ENCODE data around the gene KDM6B.

Gene KDM6B

GRCh38 chr17:7853691-7854038 lies 19.6 kb downstream of the KDM6B start:
- TF ChIP-seq NFIC (IDR thresholded peaks at IDR 0.05) (no peak), CREB1 (IDR thresholded peaks at IDR 0.05; ENCODE audit: low read depth) (no peak), FOXM1 (IDR thresholded peaks at IDR 0.05; ENCODE audit: borderline replicate concordance, low read depth) (no peak), EGR1 (IDR thresholded peaks at IDR 0.05) (no peak), CEBPB (IDR thresholded peaks at IDR 0.05) (no peak), YY1 (IDR thresholded peaks at IDR 0.05; ENCODE audit: low read depth) (no peak), TAF1 (IDR thresholded peaks at IDR 0.05; ENCODE audit: low read depth) (no peak), TCF12 (IDR thresholded peaks at IDR 0.05; ENCODE audit: low read depth) (no peak), USF1 (IDR thresholded peaks at IDR 0.05) (no peak), RAD21 (IDR thresholded peaks at IDR 0.05; ENCODE audit: low read depth) (no peak), MAX (IDR thresholded peaks at IDR 0.05) (no peak), TEAD4 (IDR thresholded peaks at IDR 0.05) (no peak), EP300 (IDR thresholded peaks at IDR 0.05; ENCODE audit: borderline replicate concordance) (no peak), ZBTB7A (IDR thresholded peaks at IDR 0.05; ENCODE audit: low read depth) (no peak), REST (IDR thresholded peaks at IDR 0.05; ENCODE audit: low read depth) (no peak)

- no peak for TF ChIP-seq TAF1 (IDR thresholded peaks at IDR 0.05; ENCODE audit: low read depth)
- TF ChIP-seq NFIC (IDR thresholded peaks at IDR 0.05): no peak
- TF ChIP-seq EP300 (IDR thresholded peaks at IDR 0.05; ENCODE audit: borderline replicate concordance): no peak
- no peak for TF ChIP-seq USF1 (IDR thresholded peaks at IDR 0.05)
These were observed 20.2 kb downstream of the KDM6B start for GRCh38 chr17:7854078-7854777.

- no peak for TF ChIP-seq NFIC (IDR thresholded peaks at IDR 0.05)
- no peak for TF ChIP-seq FOXM1 (IDR thresholded peaks at IDR 0.05; ENCODE audit: borderline replicate concordance, low read depth)
- TF ChIP-seq RAD21 (IDR thresholded peaks at IDR 0.05; ENCODE audit: low read depth): no peak
- TF ChIP-seq TCF12 (IDR thresholded peaks at IDR 0.05; ENCODE audit: low read depth): no peak
- no peak for TF ChIP-seq EGR1 (IDR thresholded peaks at IDR 0.05)
- no peak for TF ChIP-seq USF1 (IDR thresholded peaks at IDR 0.05)
- no peak for TF ChIP-seq TEAD4 (IDR thresholded peaks at IDR 0.05)
- no peak for TF ChIP-seq ZBTB7A (IDR thresholded peaks at IDR 0.05; ENCODE audit: low read depth)
- TF ChIP-seq CEBPB (IDR thresholded peaks at IDR 0.05): no peak
- no peak for TF ChIP-seq REST (IDR thresholded peaks at IDR 0.05; ENCODE audit: low read depth)
- TF ChIP-seq CREB1 (IDR thresholded peaks at IDR 0.05; ENCODE audit: low read depth): no peak
- TF ChIP-seq YY1 (IDR thresholded peaks at IDR 0.05; ENCODE audit: low read depth): no peak
- no peak for TF ChIP-seq EP300 (IDR thresholded peaks at IDR 0.05; ENCODE audit: borderline replicate concordance)
- no peak for TF ChIP-seq TAF1 (IDR thresholded peaks at IDR 0.05; ENCODE audit: low read depth)
These were observed 21.0 kb downstream of the KDM6B start, which contains the start of gene TMEM88 for GRCh38 chr17:7854851-7855659. TSS of gene TMEM88 (plus strand) at chr17:7855066. CDS start at chr17:7855075, 9 bp downstream.

- no peak for TF ChIP-seq TCF12 (IDR thresholded peaks at IDR 0.05; ENCODE audit: low read depth)
These were observed 21.6 kb downstream of the KDM6B start for GRCh38 chr17:7855660-7856010.

GRCh38 chr17:7856011-7856810 lies 22.2 kb downstream of the KDM6B start:
- no peak for TF ChIP-seq CEBPB (IDR thresholded peaks at IDR 0.05)
- TF ChIP-seq REST (IDR thresholded peaks at IDR 0.05; ENCODE audit: low read depth): no peak
- TF ChIP-seq FOXM1 (IDR thresholded peaks at IDR 0.05; ENCODE audit: borderline replicate concordance, low read depth): no peak
- TF ChIP-seq NFIC (IDR thresholded peaks at IDR 0.05): no peak
- TF ChIP-seq TAF1 (IDR thresholded peaks at IDR 0.05; ENCODE audit: low read depth): no peak
- no peak for TF ChIP-seq RAD21 (IDR thresholded peaks at IDR 0.05; ENCODE audit: low read depth)
- TF ChIP-seq USF1 (IDR thresholded peaks at IDR 0.05): no peak
- no peak for TF ChIP-seq CREB1 (IDR thresholded peaks at IDR 0.05; ENCODE audit: low read depth)
- no peak for TF ChIP-seq MAX (IDR thresholded peaks at IDR 0.05)
- no peak for TF ChIP-seq EGR1 (IDR thresholded peaks at IDR 0.05)
- TF ChIP-seq TCF12 (IDR thresholded peaks at IDR 0.05; ENCODE audit: low read depth): no peak
- no peak for TF ChIP-seq ZBTB7A (IDR thresholded peaks at IDR 0.05; ENCODE audit: low read depth)
- no peak for TF ChIP-seq TEAD4 (IDR thresholded peaks at IDR 0.05)
- no peak for TF ChIP-seq YY1 (IDR thresholded peaks at IDR 0.05; ENCODE audit: low read depth)
- TF ChIP-seq EP300 (IDR thresholded peaks at IDR 0.05; ENCODE audit: borderline replicate concordance): no peak

Data from Ishikawa (cell line).